HG02571 (cell line): ENCODE data around the gene SFT2D1.

ENCODE experiments used
- ATAC-seq: cut with Tn5 transposase; IDR thresholded peaks from one replicate; pipeline ENCODE4 v1.9.1; 2021; ENCODE audit warnings: mild to moderate bottlenecking, moderate library complexity; ENCODE audit not compliant: unreplicated experiment

SFT2D1 gene

GRCh38 chr6:166282394-166283032 lies 59.8 kb downstream of the SFT2D1 start:
- ATAC-seq = no peak

DNA sequence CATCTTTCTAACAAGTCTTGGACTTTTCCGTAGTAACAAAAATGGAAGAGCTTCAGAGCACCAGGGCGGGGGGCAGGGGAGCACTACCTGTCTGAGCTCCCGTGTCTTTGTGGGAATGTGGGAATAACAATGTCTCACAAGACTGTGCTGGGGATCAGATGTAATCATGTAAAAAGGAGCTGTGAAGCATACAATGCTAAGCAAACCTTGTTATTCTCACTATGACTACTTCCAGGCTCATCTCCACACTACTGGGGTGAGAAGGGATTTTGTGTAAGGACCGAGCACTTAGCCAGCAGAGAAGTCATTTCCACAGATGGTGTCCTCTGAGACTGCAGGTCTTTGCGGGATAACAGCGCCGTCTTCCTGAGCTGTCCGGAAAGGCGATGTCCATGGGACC lies 61.2 kb downstream of the SFT2D1 start:
- peak; percentile 68 for ATAC-seq

GRCh38 chr6:166279393-166279679 lies 63.0 kb downstream of the SFT2D1 start:
- no peak for ATAC-seq

DNA sequence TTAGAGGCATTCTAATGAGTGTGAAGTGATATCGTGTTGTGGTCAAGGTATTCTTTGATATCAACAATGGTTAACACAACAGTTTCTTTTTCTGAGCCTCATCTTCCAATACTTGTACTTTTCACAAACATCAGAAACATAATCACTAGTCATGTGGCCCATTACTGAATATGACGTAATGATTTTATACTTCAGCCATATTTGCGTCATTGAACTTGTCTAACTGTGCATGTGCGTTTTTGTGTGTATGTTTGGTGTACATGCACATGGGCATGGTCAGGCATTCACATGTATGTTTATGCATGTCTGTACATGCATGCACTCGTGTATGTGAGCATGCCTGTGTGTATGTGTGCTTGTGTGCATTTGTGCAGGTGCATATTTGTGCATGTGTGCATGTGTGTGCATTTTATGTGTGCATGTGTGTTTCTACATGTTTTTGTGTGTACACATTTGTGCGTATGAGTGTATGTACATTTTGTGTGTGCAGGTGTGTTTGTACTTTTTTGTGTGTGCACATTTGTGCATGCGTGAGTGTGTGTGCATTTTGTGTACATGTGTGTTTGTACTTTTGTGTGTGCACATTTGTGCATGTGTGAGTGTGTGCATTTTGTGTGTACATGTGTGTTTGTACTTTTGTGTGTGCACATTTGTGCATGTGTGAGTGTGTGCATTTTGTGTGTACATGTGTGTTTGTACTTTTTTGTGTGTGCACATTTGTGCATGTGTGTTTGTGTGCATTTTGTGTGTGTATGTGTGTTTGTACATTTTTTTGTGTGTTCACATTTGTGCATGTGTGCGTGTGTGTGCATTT lies 63.6 kb downstream of the SFT2D1 start:
- no peak for ATAC-seq

DNA sequence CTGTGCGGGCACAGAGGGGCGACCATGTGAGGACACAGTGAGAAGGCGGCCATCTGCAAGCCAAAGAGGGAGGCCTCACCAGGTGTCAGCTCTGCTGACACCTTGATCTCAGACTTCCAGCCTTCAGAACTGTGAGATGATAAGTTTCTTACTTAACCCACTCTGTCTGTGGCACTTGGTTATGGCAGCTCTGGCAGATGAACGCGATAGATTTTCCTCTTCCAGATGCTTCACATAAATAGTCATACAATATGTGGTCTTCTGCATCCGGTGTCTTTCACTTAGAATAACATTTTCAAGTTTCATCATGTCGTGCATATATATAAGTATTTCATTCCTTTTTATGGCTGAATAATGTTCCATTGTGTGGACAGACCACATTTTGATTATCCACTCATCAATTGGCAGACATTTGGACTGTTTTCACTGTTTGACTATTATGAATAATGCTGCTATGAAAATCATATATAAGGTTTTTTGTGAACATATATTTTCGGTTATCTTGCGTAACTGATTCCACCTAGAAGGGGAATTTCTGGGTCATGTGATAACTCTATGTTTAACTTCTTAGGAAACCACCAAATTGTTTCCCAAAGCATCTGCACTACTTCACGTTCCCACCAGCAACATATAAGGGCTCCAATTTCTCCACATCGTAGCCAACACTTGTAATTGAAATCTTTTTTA lies 64.3 kb downstream of the SFT2D1 start:
- ATAC-seq = no peak

- no peak for ATAC-seq
Measured at GRCh38 chr6:166277018-166277417, 65.3 kb downstream of the SFT2D1 start.

GRCh38 chr6:166275714-166276166 lies 66.6 kb downstream of the SFT2D1 start:
- peak; percentile 58 for ATAC-seq

DNA sequence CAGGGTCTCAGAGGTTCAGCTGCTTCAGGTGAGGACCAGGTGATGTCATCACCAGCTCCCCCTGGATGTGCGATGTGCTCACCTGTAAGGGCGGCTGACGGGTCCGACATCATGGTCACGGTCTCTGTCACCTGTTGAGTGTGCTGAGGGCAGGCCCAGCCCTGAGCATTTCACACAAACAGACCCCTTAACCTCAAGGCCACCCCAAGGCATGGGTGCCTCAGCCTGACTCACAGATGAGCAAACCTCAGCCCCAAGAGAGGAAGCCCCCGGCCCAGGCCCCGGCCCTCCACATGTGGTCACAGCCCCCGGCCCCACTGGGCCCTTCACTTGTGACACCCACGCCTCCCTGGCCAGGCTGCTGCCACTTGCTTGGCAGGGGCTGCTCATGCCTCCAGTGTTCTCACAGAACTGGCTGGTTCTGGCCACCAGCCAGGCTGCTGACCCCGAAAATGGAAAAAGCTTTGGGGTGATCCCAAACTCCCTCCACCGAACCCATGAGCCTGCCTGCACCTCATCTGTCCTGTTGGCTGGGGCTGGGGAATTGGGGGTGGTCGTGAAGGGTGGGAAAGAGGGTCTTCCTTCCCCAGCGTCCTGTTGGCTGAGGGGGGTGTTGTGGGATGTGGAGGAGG lies 67.5 kb downstream of the SFT2D1 start:
- ATAC-seq = no peak

DNA sequence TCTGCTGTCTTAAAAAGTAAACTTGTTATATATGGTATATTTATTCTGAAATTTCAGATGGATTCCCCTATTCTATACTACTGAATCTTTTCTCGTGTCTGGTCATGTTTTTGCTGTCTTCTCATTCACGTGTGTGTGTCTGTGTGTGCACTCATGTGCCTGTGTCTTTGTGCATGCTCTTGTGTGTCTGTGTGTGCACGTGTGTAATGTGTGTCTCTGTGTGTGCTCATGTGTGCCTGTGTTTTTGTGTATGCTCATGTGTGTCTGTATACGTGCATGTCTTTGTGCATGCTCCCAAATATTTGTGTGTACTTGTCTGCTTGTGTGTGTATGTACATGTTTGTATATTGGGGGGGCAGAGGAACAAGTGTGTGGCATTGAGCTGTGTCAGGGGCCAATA lies 68.2 kb downstream of the SFT2D1 start:
- no peak for ATAC-seq

DNA sequence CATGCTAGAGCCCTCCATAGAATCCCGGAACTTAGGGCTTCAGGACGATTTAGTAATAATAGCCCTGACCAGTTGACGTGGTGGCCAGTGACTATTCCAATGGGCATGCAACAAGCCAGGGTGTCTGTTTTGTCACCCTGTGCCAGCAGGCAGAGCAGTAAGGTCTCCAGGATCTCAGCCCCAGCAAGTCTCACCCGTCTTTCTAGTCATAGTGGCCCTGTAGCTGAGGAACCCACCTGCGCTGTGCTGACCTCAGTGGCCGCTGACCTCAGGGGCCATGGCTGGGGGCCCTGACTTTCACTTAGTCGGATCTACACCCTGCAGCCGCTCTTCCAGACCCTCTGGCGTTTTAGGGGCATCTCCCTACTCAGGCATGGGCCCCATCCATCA lies 71.0 kb downstream of the SFT2D1 start:
- ATAC-seq = no peak

- no peak for ATAC-seq
Measured at GRCh38 chr6:166270706-166271375, 71.5 kb downstream of the SFT2D1 start.
